Adrenal gland (tissue), 5 donors: Measurements from ENCODE around the gene TBC1D22A.

Experiments used
- POLR2A ChIP-seq, 2 donors: fragments of 450-650 bp; IDR thresholded peaks; one replicate each; pipeline ENCODE4 v1.6.1; 2017; ENCODE audit warnings: antibody characterized with exemption in 2 of 2, mild to moderate bottlenecking in 2 of 2, moderate library complexity in 1 of 2
- TF ChIP-seq, protein P1 (sequence below), 6 experiments: fragments of 450-650 bp in 4 of 6; fragments of 200-600 bp in 2 of 6; sonication (generic) in 1 of 6; IDR thresholded peaks; 1 replicate in 5 of 6; 2 replicates in 1 of 6; pipeline versions ENCODE4 v1.5.1 to v1.8.0; 2016 to 2021; ENCODE audit warnings: antibody characterized with exemption in 6 of 6, mild to moderate bottlenecking in 2 of 6, moderate library complexity in 1 of 6
- donor health status: DM: no; HTN: no; CAD: no.

DNA sequence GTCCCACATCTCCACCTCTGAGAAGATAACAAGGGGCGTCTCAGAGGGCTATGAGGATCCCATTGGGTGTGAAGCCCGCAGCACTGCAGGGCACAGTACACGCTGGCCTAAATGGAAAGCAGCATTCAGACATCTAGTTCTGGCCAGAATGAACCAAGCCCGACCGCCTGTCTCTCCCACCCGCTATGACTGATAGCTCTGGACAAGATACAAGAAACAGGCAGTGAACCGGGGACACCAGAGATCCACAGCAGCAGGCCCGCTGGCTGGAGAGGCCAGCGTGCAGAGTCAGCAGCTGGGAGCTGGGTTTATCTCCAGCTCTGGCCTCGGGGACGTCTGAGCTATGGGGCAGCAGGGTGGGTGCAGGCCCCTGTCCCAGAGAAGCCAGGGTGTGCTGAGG, 34.0 kb upstream of the TBC1D22A start:
- TF ChIP-seq, protein P1, sequence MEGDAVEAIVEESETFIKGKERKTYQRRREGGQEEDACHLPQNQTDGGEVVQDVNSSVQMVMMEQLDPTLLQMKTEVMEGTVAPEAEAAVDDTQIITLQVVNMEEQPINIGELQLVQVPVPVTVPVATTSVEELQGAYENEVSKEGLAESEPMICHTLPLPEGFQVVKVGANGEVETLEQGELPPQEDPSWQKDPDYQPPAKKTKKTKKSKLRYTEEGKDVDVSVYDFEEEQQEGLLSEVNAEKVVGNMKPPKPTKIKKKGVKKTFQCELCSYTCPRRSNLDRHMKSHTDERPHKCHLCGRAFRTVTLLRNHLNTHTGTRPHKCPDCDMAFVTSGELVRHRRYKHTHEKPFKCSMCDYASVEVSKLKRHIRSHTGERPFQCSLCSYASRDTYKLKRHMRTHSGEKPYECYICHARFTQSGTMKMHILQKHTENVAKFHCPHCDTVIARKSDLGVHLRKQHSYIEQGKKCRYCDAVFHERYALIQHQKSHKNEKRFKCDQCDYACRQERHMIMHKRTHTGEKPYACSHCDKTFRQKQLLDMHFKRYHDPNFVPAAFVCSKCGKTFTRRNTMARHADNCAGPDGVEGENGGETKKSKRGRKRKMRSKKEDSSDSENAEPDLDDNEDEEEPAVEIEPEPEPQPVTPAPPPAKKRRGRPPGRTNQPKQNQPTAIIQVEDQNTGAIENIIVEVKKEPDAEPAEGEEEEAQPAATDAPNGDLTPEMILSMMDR (IDR thresholded peaks at IDR 0.05): no peak
- TF ChIP-seq POLR2A (IDR thresholded peaks at IDR 0.05): no peak
